HepG2 (cell line): ENCODE measurements around the gene ANO6. TPM values are rescaled to one million over a fixed set of nuclear protein-coding genes. Genes with fewer than 3 reads are reported as not detected.
A peak's percentile ranks its signal among the peaks of the same experiment; 100 is the strongest.

Experiments used
- ARHGAP35 ChIP-seq: sonication (generic); formaldehyde crosslinking; IDR thresholded peaks from 2 replicates; pipeline ENCODE4 v1.9.0; 2022; ENCODE audit warnings: mild to moderate bottlenecking, inconsistent platforms, moderate library complexity, missing genetic modification reagents, borderline replicate concordance
- ATF1 ChIP-seq: IDR thresholded peaks from 2 replicates; pipeline ENCODE4 v1.6.1; 2016; ENCODE audit warnings: mild to moderate bottlenecking, control low read depth
- FIP1L1 ChIP-seq: fragments of 200-400 bp; formaldehyde crosslinking; IDR thresholded peaks from 2 replicates; pipeline ENCODE4 v1.6.1; 2018; ENCODE audit warnings: low read depth, mild to moderate bottlenecking, low read length, moderate library complexity, borderline replicate concordance; ENCODE audit not compliant: insufficient read depth
- IRX3 ChIP-seq: sonication (generic); formaldehyde crosslinking; IDR thresholded peaks from 2 replicates; pipeline ENCODE4 v1.8.1; 2023; ENCODE audit warnings: mild to moderate bottlenecking, low read depth, missing genetic modification reagents, borderline replicate concordance
- KDM2A ChIP-seq: sonication (generic); formaldehyde crosslinking; IDR thresholded peaks from 2 replicates; pipeline ENCODE4 v1.4.0; 2020; ENCODE audit warnings: low read depth, missing genetic modification reagents, borderline replicate concordance
- MED8 ChIP-seq: sonication (generic); formaldehyde crosslinking; IDR thresholded peaks from 2 replicates; pipeline ENCODE4 v1.8.1; 2023; ENCODE audit warnings: mild to moderate bottlenecking, missing genetic modification reagents; ENCODE audit not compliant: insufficient replicate concordance
- NCOR1 ChIP-seq: fragments of 200-600 bp; sonication (generic); IDR thresholded peaks from 2 replicates; pipeline ENCODE4 v1.7.0; 2017; ENCODE audit warnings: antibody characterized with exemption, low read length, borderline replicate concordance
- SSRP1 ChIP-seq: IDR thresholded peaks from 2 replicates; pipeline ENCODE4 v1.6.1; 2016; ENCODE audit warnings: control low read depth
- XBP1 ChIP-seq: sonication (generic); formaldehyde crosslinking; IDR thresholded peaks from 2 replicates; pipeline ENCODE4 v1.5.0; 2020; ENCODE audit warnings: missing genetic modification reagents
- ZNF772 ChIP-seq: sonication (generic); formaldehyde crosslinking; IDR thresholded peaks from 2 replicates; pipeline ENCODE4 v1.5.0; 2020; ENCODE audit warnings: mild to moderate bottlenecking, missing genetic modification reagents
- polyA plus RNA-seq, 8 experiments: library from polyadenylated mRNA; depleted of rRNA in 3 of 8; stranded (reverse) in 7 of 8; unstranded in 1 of 8; fragments of >200 nt; fragmentation: Illumina TruSeq in 4 of 8; extraction: Trizol in 4 of 8; gene quantifications; 2 replicates each; pipeline versions ENCODE4 v1.2.1 to v1.2.3, GENCODE V29; 2011 to 2016; ENCODE audit warnings: low read depth in 4 of 8, missing spikeins in 1 of 8, mixed read lengths in 1 of 8; ENCODE audit not compliant: insufficient read depth in 1 of 8
- total RNA-seq, 5 experiments: library from RNA; depleted of rRNA; stranded (reverse); fragments of >200 nt; fragmentation: Illumina TruSeq; extraction: Trizol; gene quantifications; 2 replicates each; pipeline ENCODE4 v1.2.3, GENCODE V29; 2016; ENCODE audit warnings: low read depth in 1 of 5
- TF ChIP-seq, protein P1 (sequence below): sonication (generic); formaldehyde crosslinking; IDR thresholded peaks from 2 replicates; pipeline ENCODE4 v1.4.0; 2020; ENCODE audit warnings: missing genetic modification reagents
- TF ChIP-seq, protein P2 (sequence below): sonication (generic); formaldehyde crosslinking; IDR thresholded peaks from 2 replicates; pipeline ENCODE4 v1.8.0; 2022; ENCODE audit warnings: missing genetic modification reagents, mild to moderate bottlenecking, moderate library complexity, borderline replicate concordance
- TF ChIP-seq, protein P3 (sequence below): sonication (generic); formaldehyde crosslinking; IDR thresholded peaks from 2 replicates; pipeline ENCODE4; 2020; ENCODE audit warnings: missing genetic modification reagents, mild to moderate bottlenecking, borderline replicate concordance
- TF ChIP-seq, protein P4 (sequence below): sonication (generic); formaldehyde crosslinking; IDR thresholded peaks from 2 replicates; pipeline ENCODE4 v1.5.0; 2020; ENCODE audit warnings: mild to moderate bottlenecking, missing genetic modification reagents, moderate library complexity

The ANO6 gene
- total and polyA plus RNA-seq, 2 of the 13 experiments (the other 11 are each of a cell fraction or from before 2014, with no cell fraction given), result 37.8 to 57.1 TPM

DNA sequence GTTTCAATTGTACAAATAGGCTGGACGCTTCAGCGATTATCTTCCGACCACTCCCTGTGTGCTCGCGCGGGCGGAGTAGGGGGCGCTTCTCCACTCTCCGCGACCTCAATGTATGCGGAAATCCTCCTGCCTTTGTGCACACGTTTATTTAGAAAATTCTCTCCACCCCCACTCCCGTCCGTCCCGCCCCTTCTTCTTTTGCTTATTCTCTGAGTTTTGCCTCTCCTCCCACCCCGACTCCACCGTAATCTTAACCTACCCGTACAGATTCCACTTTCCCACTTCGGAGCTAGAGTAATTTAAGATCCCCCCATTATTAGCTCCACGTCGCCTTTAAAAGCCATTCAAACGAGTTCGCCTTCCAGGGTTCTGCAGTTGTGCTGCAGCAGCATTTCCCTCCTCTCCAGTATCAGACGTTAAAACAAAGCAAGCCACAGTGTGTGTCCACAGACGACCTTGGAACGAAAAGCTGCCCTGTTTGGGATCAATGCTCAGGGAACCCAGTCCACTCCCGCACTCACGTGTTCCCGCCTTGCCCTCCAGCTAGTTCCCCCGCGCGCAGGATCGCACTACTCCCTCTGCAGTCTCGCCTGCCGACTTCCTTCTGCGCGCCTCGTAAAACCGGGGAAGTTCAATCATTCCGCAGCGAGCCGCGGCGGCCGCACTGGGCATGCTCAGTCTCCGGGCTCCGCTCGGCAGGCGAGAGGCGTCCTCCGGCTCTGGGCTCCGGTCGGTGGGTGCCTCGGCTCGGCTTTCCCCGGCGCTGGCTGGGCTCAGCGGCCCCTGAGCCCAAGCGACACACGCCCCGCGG lies at the start of gene ANO6 (continued):
- TF ChIP-seq, protein P1, sequence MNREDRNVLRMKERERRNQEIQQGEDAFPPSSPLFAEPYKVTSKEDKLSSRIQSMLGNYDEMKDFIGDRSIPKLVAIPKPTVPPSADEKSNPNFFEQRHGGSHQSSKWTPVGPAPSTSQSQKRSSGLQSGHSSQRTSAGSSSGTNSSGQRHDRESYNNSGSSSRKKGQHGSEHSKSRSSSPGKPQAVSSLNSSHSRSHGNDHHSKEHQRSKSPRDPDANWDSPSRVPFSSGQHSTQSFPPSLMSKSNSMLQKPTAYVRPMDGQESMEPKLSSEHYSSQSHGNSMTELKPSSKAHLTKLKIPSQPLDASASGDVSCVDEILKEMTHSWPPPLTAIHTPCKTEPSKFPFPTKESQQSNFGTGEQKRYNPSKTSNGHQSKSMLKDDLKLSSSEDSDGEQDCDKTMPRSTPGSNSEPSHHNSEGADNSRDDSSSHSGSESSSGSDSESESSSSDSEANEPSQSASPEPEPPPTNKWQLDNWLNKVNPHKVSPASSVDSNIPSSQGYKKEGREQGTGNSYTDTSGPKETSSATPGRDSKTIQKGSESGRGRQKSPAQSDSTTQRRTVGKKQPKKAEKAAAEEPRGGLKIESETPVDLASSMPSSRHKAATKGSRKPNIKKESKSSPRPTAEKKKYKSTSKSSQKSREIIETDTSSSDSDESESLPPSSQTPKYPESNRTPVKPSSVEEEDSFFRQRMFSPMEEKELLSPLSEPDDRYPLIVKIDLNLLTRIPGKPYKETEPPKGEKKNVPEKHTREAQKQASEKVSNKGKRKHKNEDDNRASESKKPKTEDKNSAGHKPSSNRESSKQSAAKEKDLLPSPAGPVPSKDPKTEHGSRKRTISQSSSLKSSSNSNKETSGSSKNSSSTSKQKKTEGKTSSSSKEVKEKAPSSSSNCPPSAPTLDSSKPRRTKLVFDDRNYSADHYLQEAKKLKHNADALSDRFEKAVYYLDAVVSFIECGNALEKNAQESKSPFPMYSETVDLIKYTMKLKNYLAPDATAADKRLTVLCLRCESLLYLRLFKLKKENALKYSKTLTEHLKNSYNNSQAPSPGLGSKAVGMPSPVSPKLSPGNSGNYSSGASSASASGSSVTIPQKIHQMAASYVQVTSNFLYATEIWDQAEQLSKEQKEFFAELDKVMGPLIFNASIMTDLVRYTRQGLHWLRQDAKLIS (CRISPR knock-in tag), result no peak
- TF ChIP-seq, protein P2, sequence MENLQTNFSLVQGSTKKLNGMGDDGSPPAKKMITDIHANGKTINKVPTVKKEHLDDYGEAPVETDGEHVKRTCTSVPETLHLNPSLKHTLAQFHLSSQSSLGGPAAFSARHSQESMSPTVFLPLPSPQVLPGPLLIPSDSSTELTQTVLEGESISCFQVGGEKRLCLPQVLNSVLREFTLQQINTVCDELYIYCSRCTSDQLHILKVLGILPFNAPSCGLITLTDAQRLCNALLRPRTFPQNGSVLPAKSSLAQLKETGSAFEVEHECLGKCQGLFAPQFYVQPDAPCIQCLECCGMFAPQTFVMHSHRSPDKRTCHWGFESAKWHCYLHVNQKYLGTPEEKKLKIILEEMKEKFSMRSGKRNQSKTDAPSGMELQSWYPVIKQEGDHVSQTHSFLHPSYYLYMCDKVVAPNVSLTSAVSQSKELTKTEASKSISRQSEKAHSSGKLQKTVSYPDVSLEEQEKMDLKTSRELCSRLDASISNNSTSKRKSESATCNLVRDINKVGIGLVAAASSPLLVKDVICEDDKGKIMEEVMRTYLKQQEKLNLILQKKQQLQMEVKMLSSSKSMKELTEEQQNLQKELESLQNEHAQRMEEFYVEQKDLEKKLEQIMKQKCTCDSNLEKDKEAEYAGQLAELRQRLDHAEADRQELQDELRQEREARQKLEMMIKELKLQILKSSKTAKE (CRISPR knock-in tag), result peak; percentile 64
- TF ChIP-seq XBP1 (CRISPR knock-in tag), result no peak
- TF ChIP-seq KDM2A (CRISPR knock-in tag), result peak; percentile 86; the same call in 1 of the 2 replicates
- TF ChIP-seq, protein P3, sequence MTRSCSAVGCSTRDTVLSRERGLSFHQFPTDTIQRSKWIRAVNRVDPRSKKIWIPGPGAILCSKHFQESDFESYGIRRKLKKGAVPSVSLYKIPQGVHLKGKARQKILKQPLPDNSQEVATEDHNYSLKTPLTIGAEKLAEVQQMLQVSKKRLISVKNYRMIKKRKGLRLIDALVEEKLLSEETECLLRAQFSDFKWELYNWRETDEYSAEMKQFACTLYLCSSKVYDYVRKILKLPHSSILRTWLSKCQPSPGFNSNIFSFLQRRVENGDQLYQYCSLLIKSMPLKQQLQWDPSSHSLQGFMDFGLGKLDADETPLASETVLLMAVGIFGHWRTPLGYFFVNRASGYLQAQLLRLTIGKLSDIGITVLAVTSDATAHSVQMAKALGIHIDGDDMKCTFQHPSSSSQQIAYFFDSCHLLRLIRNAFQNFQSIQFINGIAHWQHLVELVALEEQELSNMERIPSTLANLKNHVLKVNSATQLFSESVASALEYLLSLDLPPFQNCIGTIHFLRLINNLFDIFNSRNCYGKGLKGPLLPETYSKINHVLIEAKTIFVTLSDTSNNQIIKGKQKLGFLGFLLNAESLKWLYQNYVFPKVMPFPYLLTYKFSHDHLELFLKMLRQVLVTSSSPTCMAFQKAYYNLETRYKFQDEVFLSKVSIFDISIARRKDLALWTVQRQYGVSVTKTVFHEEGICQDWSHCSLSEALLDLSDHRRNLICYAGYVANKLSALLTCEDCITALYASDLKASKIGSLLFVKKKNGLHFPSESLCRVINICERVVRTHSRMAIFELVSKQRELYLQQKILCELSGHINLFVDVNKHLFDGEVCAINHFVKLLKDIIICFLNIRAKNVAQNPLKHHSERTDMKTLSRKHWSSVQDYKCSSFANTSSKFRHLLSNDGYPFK (CRISPR knock-in tag), result peak; percentile 71; the same call in 1 of the 2 replicates
- peak; percentile 74; the same call in 1 of the 2 replicates for TF ChIP-seq IRX3
- peak; percentile 51 for TF ChIP-seq ZNF772
- TF ChIP-seq ATF1 (CRISPR knock-in tag), result no peak
- TF ChIP-seq ARHGAP35 (CRISPR knock-in tag), result 0 out of 2 replicates have a peak, but pooled peaks have one; percentile 3
- TF ChIP-seq NCOR1, result peak; percentile 42; the same call in 1 of the 2 replicates
- TF ChIP-seq SSRP1 (CRISPR knock-in tag), result no peak
- TF ChIP-seq FIP1L1, result no peak
- TF ChIP-seq, protein P4, sequence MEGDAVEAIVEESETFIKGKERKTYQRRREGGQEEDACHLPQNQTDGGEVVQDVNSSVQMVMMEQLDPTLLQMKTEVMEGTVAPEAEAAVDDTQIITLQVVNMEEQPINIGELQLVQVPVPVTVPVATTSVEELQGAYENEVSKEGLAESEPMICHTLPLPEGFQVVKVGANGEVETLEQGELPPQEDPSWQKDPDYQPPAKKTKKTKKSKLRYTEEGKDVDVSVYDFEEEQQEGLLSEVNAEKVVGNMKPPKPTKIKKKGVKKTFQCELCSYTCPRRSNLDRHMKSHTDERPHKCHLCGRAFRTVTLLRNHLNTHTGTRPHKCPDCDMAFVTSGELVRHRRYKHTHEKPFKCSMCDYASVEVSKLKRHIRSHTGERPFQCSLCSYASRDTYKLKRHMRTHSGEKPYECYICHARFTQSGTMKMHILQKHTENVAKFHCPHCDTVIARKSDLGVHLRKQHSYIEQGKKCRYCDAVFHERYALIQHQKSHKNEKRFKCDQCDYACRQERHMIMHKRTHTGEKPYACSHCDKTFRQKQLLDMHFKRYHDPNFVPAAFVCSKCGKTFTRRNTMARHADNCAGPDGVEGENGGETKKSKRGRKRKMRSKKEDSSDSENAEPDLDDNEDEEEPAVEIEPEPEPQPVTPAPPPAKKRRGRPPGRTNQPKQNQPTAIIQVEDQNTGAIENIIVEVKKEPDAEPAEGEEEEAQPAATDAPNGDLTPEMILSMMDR (CRISPR knock-in tag), result peak; percentile 72
- peak; percentile 67 for TF ChIP-seq MED8 (CRISPR knock-in tag)
